HG02852 (cell line): ENCODE data around the gene SGCG.
"Not testable (repeated sequence)": the region's sequence is repeated elsewhere in the genome, so short reads cannot be mapped to it uniquely, and the experiment has no call there.

Source experiments
- ATAC-seq: cut with Tn5 transposase; IDR thresholded peaks from one replicate; pipeline ENCODE4 v1.9.1; 2021; ENCODE audit warnings: mild to moderate bottlenecking, moderate library complexity; ENCODE audit not compliant: unreplicated experiment

Gene SGCG, protein sequence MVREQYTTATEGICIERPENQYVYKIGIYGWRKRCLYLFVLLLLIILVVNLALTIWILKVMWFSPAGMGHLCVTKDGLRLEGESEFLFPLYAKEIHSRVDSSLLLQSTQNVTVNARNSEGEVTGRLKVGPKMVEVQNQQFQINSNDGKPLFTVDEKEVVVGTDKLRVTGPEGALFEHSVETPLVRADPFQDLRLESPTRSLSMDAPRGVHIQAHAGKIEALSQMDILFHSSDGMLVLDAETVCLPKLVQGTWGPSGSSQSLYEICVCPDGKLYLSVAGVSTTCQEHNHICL

DNA sequence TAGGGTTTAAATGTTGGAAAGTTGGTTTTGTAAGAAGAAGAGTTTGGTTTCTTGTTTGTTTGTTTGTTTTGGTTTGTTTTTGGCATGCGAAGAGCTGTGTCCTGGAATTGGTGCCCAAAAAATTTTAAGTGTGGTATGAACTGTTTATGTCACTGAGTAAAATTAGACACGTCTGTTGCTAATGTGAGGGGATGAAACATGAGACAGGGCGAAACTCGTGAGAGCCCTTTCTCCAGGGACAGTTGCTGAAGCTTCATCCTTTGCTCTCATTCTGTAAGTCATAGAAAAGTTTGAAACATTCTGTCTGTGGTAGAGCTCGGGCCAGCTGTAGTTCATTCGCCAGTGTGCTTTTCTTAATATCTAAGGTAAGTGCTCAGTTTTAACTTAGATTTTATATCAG lies at the start of gene SGCG:
Gene SGCG, plus strand, starts transcription at position 269 of the 400 bp plus-strand sequence. CDS start 22,716 bp downstream, outside the sequence.
- ATAC-seq: no peak

DNA sequence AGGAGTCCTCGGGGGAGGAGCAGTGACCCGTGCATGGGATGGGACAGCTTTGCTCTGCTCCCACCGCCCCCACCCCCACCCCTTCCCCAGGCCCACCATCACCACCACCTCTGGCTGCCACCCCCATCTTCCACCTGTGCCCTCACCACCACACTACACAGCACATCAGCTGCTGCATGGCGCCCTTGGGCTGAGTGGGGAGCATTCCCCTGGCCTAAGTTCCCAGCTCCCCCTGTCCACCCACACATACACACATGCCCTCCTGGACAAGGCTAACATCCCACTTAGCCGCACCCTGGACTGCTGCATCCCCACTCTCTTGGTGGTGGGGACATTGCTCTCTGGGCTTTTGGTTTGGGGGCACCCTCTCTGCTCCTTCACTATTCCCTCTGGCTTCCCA lies 46.2 kb upstream of the SGCG start:
- no peak for ATAC-seq

DNA sequence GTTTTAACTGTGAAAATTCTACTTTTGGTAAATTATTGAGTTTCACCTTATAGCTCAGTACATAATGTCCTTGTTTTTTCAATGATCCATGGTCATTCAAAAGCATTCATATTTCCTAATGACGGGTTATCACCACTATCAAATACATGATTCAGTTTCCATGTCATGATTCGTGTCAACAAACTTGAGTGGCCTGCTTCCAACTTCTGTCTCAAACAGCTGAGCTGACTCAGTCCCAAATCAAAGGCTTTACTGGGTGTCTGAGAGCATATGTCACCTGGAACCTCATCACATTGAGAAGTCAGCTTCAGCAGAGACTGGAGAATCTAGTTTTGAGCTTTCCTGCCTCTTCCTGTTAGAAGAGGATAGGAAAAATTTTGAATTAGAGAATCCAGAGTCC lies 40.3 kb upstream of the SGCG start:
- ATAC-seq: no peak

DNA sequence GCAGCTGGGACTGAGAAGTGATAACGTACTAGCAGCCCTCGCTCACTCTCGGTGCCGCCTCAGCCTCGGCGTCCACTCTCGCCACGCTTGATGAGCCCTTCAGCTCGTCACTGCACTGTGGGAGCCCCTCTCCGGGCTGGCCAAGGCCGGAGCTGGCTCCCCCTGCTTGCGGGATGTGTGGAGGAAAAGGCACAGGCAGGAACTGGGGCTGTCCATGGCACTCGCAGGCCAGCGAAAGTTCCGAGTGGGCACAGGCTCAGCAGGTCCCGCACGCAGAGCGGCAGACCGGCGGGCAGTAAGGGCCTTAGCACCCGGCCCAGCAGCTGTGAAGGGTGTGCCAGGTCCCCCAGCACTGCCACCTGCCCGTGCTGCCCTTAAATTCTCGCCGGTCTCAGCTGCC lies 38.8 kb upstream of the SGCG start:
- no peak for ATAC-seq

DNA sequence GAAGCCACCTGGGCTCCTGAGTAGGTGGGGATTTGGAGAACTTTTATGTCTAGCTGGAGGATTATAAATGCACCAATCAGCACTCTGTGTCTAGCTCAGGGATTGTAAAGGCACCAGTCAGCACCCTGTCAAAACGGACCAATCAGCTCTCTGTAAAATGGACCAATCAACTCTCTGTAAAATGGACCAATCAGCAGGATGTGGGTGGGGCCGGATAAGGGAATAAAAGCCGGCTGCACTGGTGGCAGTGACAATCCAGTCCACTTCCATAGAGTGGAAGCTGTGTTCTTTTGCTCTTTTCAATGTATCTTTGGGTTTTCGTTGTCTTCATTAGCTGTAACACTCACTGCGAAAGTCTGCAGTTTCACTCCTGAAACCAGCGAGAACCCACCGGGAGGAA lies 38.2 kb upstream of the SGCG start:
- ATAC-seq: not testable (repeated sequence)

DNA sequence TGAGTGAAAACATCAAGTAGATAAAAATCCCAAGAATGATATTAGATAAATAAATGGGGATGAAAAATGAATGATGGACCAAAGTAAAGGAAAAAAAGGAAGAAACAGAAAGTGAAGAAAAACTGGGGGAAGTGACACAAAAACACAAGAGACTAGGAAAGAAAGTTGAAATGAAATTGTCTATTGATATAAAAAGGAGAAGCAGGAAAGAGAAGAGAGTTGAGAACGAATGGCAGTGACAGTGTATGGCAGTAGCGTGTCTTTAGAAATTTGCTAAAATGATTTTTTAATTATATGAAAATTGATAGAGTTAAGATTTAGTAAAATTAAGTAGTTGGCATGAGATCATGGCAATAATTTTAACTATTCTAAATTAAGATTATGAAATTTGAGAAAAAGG lies 36.3 kb upstream of the SGCG start:
- ATAC-seq: no peak

DNA sequence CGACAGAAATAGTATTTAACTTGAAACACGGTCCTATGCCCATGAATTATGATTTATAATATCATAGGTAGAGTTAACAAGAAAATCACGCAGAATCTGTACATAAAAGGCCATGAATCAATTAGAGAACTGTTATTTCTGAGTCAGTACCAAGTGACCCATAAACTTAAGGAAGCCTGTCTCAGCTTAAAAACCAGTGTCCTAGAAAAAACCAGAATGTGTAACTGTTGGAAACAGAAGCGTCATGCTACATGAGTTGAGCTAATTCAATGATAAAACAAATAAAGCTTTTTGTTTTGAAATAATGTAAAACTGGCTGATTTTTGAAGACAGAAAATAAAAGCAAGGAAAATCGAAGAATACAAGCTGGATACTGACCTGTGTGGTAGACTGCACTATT lies 34.8 kb upstream of the SGCG start:
- ATAC-seq: no peak

DNA sequence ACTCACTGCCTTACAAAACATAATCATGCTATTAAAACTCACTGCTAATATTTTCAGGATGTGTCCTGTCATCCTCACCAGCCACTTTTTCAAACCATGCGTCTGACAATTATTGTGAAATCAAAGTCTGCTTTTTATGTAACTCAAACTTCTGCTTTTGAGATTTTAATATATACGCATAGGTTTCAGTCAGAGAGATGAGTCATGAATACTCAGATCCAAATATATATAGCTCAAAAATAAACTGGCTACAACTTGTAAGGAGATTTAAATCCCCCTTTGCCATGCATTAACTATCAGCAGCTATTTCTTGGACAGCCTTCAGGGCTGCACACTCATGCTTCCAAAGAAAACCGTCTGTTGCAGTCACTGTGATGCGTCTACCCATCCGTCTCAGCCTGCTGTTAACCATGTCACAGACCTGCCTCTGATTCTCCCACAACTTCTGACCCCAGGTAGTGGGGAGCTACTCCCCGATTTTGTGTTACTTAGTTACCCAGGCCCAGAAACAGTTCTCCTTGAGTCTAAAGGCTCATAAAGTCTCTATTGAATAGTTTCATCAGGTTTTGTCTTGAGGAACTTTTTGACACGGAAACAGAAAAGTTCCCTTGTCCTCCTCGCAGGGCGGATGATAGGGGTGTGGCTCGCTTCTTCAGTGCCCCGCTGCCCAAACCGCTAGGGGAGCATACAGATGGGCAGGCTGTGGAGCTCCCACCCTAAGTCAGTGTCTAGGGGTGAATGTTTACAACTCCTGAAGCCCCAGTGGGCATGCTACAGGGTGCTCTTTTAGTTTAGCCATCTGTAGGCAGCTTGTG lies 33.8 kb upstream of the SGCG start:
- ATAC-seq: no peak

DNA sequence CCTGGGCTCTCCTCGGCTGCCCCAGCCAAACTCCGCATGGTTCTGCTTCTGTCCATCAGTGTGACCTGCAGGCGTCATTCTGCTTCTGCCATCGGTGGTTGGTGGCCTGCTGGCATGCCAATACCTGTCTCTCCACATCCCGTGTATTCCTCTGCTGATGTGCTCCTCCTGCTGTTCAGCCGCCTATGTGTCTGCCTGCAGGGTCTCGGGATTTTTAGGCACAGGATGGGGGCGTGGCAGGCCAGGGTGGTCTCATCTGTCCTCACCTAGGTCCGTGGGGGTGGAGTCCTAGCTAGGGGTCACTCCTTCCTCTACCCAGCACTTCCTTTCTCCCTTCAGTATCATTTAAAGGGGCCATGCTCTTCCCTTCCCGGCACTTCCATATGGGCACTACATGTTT lies 33.0 kb upstream of the SGCG start:
- ATAC-seq: no peak

DNA sequence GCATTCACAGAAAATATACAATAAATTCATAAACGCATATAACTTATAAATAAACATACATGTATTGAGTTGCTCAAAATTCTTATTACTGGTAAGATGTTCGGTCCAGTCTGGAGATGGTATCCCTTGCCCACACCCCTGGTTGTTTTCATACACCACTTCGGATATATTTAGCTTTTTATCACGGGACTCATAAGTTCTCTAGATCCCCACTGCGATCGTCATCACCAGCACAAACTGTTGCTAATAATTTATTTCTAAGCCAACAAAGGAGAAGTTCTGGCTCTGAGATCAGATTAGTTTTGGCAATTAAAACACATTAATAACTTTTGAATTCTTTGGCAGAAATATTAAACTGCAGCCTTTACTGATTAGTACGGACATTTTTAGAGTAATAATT lies 23.0 kb upstream of the SGCG start:
- no peak for ATAC-seq

DNA sequence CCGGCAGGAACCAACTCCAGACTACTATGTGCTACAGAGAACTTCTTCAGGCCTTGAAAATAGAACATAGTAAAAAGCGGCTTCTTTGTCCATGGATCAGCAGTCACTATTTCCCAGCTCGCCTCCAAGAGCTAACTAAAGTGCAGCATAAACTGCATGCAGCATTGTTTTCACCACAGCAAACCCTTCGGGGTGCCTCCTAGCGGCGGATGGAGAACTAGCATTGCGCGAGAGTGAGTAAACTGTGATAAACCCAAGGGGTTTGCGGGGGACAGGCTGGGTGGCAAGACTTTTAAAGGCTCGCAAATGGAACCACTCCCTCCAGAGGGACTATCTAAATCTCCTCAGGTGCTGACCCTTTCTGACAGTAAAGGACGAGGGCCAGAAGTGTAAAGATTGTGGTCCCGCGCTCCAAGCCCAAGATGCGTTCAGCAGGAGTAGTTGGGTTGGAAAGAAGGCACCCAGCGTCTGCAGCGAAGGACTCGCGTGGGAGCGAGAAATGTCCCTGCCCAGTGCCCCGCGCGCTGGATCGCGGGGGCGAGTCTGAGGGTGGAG lies 21.5 kb upstream of the SGCG start:
- ATAC-seq: no peak

DNA sequence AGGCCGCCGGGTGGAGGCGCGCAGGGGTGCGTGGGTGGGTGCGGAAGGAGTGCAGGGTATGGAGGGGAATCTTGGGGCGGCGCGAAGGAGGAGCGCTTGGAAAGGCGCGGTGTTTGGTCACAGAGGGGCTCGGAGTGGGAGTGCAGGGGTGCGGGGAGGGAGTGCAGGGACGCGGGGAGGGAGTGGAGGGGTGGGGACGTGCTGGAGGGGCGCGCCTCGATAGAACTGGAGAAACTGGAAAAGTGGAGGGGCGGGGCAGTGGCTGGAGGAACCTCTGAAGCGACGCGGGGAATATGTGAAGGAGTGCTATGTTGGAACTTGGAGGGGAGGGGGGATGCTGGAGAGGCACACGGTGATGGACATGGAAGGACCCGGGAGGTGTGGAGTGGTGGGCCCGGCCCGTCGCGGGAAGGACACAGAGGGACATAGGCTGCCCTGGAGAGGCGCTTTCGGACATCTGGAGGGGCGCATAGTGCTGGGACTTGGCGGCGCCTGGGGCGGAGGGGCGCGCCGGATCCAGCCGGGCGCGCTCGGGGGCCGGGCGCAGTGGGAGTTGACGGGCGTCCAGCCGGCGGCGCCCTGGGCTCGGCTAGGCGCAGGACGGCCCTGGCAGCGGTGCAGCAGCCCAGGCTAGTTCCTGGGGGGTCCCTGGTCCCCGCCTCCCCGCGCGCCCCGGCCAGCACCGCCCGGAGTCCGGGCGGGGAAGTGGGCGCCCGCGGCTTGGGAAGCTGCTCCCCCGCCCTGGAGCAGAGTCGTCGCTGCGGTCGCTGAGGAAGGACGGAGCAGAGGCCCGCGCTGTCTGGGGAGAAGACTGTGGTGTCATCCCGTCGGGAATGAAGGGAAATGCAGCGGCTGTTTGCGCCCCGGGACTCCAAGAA lies 20.8 kb upstream of the SGCG start:
- no peak for ATAC-seq

DNA sequence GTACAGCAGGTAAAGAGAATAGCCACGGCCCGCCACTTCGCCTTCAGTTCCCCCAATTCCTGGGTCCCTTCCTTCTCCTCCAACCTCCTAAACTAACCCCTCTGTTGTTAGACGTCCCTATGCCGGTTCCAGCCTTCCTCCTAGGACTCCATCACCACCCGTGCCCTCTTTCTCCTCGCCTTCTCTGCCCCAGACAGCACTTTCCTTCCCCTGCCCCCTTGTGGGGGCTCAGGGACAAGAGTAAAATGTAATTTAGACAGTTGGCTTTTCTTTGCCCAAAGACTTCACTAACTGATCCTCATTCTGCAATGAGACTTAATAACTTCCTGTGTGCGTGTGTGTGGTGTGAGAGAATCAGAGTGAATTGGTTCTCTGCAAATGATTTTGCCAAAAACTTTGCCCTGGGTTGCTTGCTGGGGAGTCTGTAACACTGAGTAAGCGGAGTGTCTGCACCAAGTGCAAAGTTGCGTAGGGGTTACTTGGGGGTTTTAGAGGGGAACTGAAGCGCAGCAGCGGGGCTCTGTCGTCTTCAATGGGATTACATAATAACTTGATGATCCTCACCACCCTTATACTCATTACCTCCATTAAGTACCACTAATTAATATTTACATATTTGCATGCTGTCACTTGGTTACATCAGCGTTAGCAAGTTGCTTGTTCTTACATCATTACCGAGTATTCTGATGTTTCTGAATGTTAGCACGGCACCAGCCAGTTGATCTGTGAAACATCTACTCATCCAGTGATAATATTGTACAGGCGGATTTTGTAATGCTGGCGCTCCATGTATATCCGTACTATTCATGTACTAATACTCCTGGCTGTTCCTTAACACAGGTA lies 19.9 kb upstream of the SGCG start:
- no peak for ATAC-seq

DNA sequence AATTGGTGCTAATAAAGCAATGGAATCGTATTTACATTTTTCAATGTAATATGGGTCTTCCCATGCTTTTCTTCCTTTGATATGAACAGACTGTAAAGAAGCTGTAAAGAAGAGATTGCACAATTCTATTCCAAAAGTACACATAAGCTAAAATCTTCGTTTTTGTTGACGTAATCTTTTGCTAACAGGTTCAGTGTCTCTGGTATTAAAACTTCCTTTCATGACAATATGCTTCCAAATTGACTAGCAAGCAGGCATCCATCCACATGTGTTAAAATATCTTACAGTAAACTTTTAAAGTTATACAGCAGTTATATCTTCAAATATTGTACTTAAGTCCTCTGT lies 19.3 kb upstream of the SGCG start:
- ATAC-seq: no peak

DNA sequence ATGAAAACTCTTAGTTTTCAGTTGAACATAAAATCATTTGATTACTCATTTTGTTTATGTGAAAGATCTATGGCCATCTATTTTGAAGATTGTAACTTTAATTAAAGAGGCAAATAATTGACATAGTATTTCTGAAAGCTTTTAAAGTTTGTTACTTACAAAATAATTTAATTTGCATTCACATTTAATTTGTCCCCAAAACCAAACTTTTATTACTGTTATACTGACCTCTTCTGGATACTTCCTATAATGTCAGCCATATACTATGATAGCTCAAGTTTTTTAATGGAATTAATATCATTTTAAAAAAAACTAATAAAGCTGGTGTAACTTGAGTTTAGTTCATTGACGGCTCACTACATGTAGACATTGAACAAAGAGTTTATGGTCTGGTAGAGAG lies 4.9 kb upstream of the SGCG start:
- no peak for ATAC-seq

DNA sequence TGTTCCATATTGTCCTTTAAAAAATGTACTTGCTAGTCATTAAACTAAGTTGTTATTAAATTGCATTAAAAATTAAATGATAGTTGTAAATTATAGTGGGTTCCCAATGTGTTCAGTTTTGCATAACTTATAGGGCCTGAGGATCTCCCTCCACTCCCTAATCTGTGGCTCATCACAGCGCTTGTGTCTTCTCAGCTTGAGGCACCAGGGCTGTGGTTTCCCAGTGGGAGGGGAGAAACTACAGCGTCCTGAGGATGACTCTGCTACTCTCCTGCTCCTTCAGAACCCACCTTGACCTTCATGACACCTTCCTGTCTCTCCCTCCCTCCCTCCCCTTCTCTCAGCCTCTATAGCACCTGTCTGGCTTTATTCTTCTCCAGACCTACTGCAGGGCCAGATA lies 1.4 kb downstream of the SGCG start:
- ATAC-seq: no peak

DNA sequence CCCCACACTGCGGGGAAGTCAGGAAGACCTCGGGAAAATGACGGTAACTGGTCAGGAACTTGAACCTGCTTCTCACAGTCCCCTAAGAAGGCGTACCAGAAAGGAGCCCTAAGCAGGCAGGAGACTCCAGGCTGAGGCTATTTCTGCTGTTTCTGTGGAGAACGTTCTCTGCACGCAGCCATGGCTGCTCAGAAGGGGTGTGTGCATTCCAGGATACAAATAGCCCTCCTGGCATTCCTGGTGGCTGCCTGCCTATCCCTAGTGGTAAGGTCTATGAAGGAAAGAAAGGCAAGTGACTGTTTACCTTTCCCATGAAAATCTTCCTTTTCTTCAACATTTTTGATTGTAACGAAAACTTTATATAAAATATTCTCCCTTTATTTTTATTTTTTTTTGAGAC lies 2.5 kb downstream of the SGCG start:
- ATAC-seq: no peak

DNA sequence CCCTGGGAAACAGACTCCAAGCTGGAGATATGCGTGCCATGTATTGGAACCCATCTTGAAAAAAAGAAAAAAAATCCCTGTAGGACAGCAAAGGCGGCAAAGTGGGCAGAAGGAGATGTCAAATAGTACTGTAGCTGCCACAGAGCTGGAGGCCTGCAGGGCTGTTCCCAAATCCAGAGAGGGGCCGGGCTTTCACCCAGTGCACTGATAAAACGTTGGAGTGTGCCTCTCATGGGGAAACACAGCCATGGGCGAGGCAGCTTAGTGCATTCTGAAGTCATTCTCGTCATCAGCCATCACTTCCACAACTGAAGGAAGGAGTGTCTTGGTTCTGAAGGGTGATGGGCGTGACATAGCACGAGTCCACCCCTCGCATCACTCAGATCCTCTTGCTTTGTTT lies 4.8 kb downstream of the SGCG start:
- ATAC-seq: no peak

DNA sequence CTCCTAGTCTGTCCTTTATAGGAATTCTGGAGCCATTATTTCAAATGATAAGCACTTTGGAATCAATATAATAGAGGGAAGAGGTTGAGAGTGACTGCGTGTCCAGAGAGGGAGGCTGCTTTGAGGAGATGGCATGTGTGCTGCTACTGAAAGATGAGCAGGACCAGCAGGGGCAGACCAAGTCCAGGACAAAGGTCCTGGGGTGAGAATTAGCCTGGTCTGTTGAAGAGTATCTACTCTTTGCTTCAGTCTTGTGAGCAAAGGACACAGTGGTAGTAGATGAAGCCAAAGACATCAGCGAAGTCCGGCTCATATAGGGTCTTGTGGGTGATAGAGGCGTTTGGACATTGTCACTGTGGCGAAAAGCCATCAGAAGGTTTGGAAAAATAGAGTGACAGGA lies 21.1 kb downstream of the SGCG start:
- ATAC-seq: no peak

DNA sequence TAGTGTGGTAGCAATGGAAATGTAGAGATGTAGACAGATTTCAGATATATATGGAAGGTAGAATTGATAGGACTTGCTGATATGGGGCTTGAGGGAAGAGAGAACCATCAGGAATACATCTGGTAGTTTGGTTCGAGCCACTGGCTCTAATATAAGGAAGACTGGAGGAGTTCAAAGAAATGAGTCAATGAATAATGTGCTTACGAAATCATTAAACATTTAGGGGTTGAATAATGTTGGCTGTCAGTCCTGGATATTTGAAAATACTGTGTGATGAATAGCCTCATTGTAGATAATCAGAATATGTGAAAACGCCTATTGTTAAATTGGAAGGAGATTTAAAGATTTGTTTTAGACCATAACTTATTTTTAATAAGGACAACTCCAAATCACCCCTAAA lies 21.6 kb downstream of the SGCG start:
- no peak for ATAC-seq

DNA sequence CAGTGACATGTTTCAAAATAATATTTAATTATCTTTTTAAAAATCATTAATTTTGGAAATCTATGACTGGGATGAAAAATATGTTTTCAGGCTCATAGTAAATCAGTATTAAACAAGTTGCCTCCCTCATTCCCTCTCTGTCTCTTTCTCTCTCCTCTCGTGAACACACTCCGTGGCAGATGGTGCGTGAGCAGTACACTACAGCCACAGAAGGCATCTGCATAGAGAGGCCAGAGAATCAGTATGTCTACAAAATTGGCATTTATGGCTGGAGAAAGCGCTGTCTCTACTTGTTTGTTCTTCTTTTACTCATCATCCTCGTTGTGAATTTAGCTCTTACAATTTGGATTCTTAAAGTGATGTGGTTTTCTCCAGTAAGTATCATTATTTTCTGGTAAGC lies 22.7 kb downstream of the SGCG start:
- ATAC-seq: no peak
